ENCODE measurements around the gene NAA35. TPM values are rescaled to one million over a fixed set of nuclear protein-coding genes. Genes with fewer than 3 reads are reported as not detected.

NAA35 gene
- total RNA-seq, 1 experiment from 2014 or later = 34.7 TPM

- no peak for TF ChIP-seq TCF7 (CRISPR knock-in tag; IDR thresholded peaks at IDR 0.05; ENCODE audit: low read depth)
- no peak for TF ChIP-seq ZNF425 (CRISPR knock-in tag; conservative IDR thresholded peaks at IDR 0.05)
- TF ChIP-seq ZNF671 (CRISPR knock-in tag; IDR thresholded peaks at IDR 0.05) = no peak
- TF ChIP-seq PRRX2 (CRISPR knock-in tag; IDR thresholded peaks at IDR 0.05) = no peak
These were observed 19.0 kb downstream of the NAA35 start (continued) for GRCh38 chr9:85959955-85960354.

DNA sequence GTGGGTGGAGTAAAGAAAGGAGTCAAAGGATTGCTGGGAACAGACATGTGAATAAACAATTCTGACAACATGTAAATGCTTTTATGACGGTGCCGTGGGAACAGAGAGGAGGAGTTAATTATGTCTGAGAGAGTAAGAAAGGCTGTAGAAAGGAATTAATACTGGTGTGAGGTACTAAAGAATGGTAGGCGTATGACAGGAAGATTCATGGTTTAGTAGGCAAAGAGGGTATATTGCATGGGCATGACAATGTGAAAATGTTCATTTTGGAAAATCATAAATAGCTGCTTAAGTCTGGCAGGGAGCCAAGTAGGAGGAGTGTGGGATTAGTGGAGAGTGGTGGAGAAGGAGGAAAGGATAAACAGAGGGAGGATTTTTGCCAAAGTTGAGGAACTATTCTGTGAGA is 19.7 kb downstream of the NAA35 start:
- ChIA-PET POLR2A (no interaction called here), CTCF (no interaction called here)
- Mint-ChIP-seq H3K27ac (peak overlapping the region; percentile 55), H3K27me3 (ENCODE audit: low read depth) (no peaks in the 10 kb centered on the region), H3K36me3 (peaks cover 52% of the 10 kb centered on the region), H3K9me3 (no peaks in the 10 kb centered on the region), H3K4me1 (peaks cover 11% of the 10 kb centered on the region), H3K4me3 (no peak overlapping the region)
- ATAC-seq (no peak), DNase-seq (ENCODE audit: low spot score) (no peak)
- TF ChIP-seq SMAD3 (CRISPR knock-in tag; IDR thresholded peaks at IDR 0.05; ENCODE audit: borderline replicate concordance) = no peak
- no peak for TF ChIP-seq JAZF1 (CRISPR knock-in tag; IDR thresholded peaks at IDR 0.05)
- no peak for TF ChIP-seq GABPB1 (CRISPR knock-in tag; IDR thresholded peaks at IDR 0.05)
- TF ChIP-seq, protein P1, sequence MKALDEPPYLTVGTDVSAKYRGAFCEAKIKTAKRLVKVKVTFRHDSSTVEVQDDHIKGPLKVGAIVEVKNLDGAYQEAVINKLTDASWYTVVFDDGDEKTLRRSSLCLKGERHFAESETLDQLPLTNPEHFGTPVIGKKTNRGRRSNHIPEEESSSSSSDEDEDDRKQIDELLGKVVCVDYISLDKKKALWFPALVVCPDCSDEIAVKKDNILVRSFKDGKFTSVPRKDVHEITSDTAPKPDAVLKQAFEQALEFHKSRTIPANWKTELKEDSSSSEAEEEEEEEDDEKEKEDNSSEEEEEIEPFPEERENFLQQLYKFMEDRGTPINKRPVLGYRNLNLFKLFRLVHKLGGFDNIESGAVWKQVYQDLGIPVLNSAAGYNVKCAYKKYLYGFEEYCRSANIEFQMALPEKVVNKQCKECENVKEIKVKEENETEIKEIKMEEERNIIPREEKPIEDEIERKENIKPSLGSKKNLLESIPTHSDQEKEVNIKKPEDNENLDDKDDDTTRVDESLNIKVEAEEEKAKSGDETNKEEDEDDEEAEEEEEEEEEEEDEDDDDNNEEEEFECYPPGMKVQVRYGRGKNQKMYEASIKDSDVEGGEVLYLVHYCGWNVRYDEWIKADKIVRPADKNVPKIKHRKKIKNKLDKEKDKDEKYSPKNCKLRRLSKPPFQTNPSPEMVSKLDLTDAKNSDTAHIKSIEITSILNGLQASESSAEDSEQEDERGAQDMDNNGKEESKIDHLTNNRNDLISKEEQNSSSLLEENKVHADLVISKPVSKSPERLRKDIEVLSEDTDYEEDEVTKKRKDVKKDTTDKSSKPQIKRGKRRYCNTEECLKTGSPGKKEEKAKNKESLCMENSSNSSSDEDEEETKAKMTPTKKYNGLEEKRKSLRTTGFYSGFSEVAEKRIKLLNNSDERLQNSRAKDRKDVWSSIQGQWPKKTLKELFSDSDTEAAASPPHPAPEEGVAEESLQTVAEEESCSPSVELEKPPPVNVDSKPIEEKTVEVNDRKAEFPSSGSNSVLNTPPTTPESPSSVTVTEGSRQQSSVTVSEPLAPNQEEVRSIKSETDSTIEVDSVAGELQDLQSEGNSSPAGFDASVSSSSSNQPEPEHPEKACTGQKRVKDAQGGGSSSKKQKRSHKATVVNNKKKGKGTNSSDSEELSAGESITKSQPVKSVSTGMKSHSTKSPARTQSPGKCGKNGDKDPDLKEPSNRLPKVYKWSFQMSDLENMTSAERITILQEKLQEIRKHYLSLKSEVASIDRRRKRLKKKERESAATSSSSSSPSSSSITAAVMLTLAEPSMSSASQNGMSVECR (CRISPR knock-in tag; IDR thresholded peaks at IDR 0.05; ENCODE audit: borderline replicate concordance) = no peak
- TF ChIP-seq, protein P2, sequence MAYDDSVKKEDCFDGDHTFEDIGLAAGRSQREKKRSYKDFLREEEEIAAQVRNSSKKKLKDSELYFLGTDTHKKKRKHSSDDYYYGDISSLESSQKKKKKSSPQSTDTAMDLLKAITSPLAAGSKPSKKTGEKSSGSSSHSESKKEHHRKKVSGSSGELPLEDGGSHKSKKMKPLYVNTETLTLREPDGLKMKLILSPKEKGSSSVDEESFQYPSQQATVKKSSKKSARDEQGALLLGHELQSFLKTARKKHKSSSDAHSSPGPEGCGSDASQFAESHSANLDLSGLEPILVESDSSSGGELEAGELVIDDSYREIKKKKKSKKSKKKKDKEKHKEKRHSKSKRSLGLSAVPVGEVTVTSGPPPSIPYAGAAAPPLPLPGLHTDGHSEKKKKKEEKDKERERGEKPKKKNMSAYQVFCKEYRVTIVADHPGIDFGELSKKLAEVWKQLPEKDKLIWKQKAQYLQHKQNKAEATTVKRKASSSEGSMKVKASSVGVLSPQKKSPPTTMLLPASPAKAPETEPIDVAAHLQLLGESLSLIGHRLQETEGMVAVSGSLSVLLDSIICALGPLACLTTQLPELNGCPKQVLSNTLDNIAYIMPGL (CRISPR knock-in tag; IDR thresholded peaks at IDR 0.05) = no peak
- TF ChIP-seq NFYB (CRISPR knock-in tag; conservative IDR thresholded peaks at IDR 0.05; ENCODE audit: low read depth) = no peak
- no peak for TF ChIP-seq FOXP4 (CRISPR knock-in tag; IDR thresholded peaks at IDR 0.05)
- TF ChIP-seq, protein P3, sequence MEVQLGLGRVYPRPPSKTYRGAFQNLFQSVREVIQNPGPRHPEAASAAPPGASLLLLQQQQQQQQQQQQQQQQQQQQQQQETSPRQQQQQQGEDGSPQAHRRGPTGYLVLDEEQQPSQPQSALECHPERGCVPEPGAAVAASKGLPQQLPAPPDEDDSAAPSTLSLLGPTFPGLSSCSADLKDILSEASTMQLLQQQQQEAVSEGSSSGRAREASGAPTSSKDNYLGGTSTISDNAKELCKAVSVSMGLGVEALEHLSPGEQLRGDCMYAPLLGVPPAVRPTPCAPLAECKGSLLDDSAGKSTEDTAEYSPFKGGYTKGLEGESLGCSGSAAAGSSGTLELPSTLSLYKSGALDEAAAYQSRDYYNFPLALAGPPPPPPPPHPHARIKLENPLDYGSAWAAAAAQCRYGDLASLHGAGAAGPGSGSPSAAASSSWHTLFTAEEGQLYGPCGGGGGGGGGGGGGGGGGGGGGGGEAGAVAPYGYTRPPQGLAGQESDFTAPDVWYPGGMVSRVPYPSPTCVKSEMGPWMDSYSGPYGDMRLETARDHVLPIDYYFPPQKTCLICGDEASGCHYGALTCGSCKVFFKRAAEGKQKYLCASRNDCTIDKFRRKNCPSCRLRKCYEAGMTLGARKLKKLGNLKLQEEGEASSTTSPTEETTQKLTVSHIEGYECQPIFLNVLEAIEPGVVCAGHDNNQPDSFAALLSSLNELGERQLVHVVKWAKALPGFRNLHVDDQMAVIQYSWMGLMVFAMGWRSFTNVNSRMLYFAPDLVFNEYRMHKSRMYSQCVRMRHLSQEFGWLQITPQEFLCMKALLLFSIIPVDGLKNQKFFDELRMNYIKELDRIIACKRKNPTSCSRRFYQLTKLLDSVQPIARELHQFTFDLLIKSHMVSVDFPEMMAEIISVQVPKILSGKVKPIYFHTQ (CRISPR knock-in tag; IDR thresholded peaks at IDR 0.05) = no peak
- TF ChIP-seq NFE2L1 (CRISPR knock-in tag; IDR thresholded peaks at IDR 0.05) = no peak
- TF ChIP-seq ZSCAN18 (CRISPR knock-in tag; IDR thresholded peaks at IDR 0.05) = no peak
- TF ChIP-seq OVOL2 (CRISPR knock-in tag; IDR thresholded peaks at IDR 0.05; ENCODE audit: borderline replicate concordance) = no peak
- no peak for TF ChIP-seq NFATC4 (CRISPR knock-in tag; IDR thresholded peaks at IDR 0.05)
- no peak for TF ChIP-seq FOXJ3 (CRISPR knock-in tag; IDR thresholded peaks at IDR 0.05; ENCODE audit: borderline replicate concordance)

Measured in WTC11 (cell line).